Inflammatory macrophage treated with lipopolysaccharide for 1 hour (primary cell): Measurements from ENCODE around the gene IL7R.

Experiments
- DNase-seq, 2 donors: peaks; one replicate each; pipeline ENCODE4 v3.0.0-alpha.2; 2020 to 2022

Gene IL7R

GRCh38 chr5:35856765-35857351 lies at the start of gene IL7R:
Gene IL7R, plus strand, starts transcription at chr5:35856891. Its CDS starts 87 bp downstream, at chr5:35856978.
- DNase-seq, result peak; percentile 78 to 92

GRCh38 chr5:35810601-35811000 lies 46.1 kb upstream of the IL7R start:
- DNase-seq, result no peak

GRCh38 chr5:35811108-35811741 lies 45.5 kb upstream of the IL7R start:
- DNase-seq, result no peak

- DNase-seq, result peak; percentile 58 to 76
Observed at GRCh38 chr5:35813521-35813920, 43.2 kb upstream of the IL7R start.

GRCh38 chr5:35815089-35815936 lies 41.4 kb upstream of the IL7R start:
- DNase-seq, result peak; percentile 26 to 33

GRCh38 chr5:35816881-35817521 lies 39.7 kb upstream of the IL7R start:
- DNase-seq, result no peak

GRCh38 chr5:35819026-35819425 lies 37.7 kb upstream of the IL7R start:
- DNase-seq, result no peak

GRCh38 chr5:35819668-35820067 lies 37.0 kb upstream of the IL7R start:
- DNase-seq, result no peak

GRCh38 chr5:35820735-35821134 lies 36.0 kb upstream of the IL7R start:
- peak; percentile 25 to 32 for DNase-seq

GRCh38 chr5:35821513-35821912 lies 35.2 kb upstream of the IL7R start:
- DNase-seq, result no peak

- DNase-seq, result no peak
Observed at GRCh38 chr5:35822511-35822910, 34.2 kb upstream of the IL7R start.

- no peak for DNase-seq
Observed at GRCh38 chr5:35823347-35824098, 33.2 kb upstream of the IL7R start.

GRCh38 chr5:35826056-35826455 lies 30.6 kb upstream of the IL7R start:
- no peak for DNase-seq

GRCh38 chr5:35826554-35826953 lies 30.1 kb upstream of the IL7R start:
- no peak for DNase-seq

GRCh38 chr5:35828082-35828598 lies 28.6 kb upstream of the IL7R start:
- DNase-seq, result peak; percentile 46 to 79

GRCh38 chr5:35830587-35830986 lies 26.1 kb upstream of the IL7R start:
- no peak for DNase-seq

GRCh38 chr5:35832762-35833161 lies 23.9 kb upstream of the IL7R start:
- no peak for DNase-seq

- no peak for DNase-seq
Observed at GRCh38 chr5:35833224-35833623, 23.5 kb upstream of the IL7R start.

GRCh38 chr5:35835796-35836742 lies 20.6 kb upstream of the IL7R start:
- DNase-seq, result no peak

GRCh38 chr5:35838370-35839042 lies 18.2 kb upstream of the IL7R start:
- no peak for DNase-seq

GRCh38 chr5:35842856-35843255 lies 13.8 kb upstream of the IL7R start:
- DNase-seq, result no peak
